ENCODE measurements around the gene SCCPDH. TPM values are rescaled to one million over a fixed set of nuclear protein-coding genes. Genes with fewer than 3 reads are reported as not detected.

SCCPDH gene
- total and polyA plus RNA-seq, 9 of the 15 experiments (the other 6 are each of a cell fraction or from before 2014, with no cell fraction given), result 7.0 to 61.9 (median 38.3) TPM

DNA sequence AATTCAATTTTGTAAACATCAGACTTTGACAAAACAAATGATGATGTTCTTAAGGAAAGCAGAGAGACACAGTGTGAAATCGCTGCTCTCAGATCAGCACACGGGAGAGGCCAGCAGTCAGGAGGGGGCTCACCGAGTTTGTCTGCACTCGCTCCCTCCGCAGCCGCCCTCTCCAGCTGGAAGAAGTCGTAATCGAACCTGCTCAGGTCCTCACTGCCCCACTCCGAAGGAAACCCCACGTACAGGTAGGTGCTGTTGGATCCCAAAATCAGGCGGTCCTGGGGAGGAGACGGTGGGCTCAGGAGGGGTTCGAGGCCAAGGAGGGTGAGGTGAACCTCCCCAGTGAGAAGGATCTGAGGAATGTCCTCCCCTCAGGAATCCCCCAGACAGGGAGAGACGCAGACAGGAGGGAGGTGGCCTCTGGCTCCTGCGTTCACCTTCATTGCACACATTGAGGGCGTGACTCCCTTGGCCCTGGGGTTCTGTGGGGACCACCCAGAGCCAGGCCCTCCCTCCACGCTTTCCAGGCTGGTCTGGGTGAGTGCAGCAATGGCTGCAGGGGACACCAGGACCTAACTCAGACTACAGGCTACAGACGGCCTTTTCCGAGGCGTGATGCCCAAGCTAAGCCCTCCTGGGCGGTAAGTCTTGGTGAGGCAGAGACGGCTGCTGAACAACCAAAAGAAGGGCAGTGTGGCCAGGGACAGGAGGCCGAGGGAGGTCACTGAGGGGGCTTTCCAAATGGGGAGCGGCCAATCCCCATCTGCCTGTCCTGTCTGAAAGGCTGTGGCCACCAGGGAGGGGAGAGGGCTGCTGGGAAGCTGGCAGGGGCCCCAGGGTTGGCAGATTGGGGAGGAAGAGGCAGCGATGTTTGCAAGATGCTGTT lies 65.5 kb downstream of the SCCPDH start:
- Histone ChIP-seq H3K36me3 (ENCODE audit: control insufficient read depth, insufficient read depth, low read length) (no peaks in the 10 kb centered on the region), H3K9ac (ENCODE audit: insufficient read depth in 1 of 2, low read depth in 2 of 2, low read length in 2 of 2) (no peak overlapping the region; a peak in 1 of 4 replicates), H3K9me3 (replicated peaks; ENCODE audit: control insufficient read depth, insufficient read depth, low read depth, low read length) (no peaks in the 10 kb centered on the region), H3K4me3 (no peak overlapping the region), H3K27ac (ENCODE audit: extremely low read depth, low read depth, low read length) (no peak overlapping the region), H3K79me2 (ENCODE audit: control insufficient read depth, insufficient read depth, low read length) (no peaks in the 10 kb centered on the region), H2AFZ (ENCODE audit: low read depth, low read length) (0 out of 2 replicates have a peak overlapping the region, but pooled peaks have one; percentile 29), H3K4me1 (replicated peaks in 1 of 2; ENCODE audit: control insufficient read depth in 2 of 2, insufficient read depth in 2 of 2, low read length in 2 of 2) (peaks cover 5 to 34% of the 10 kb centered on the region in 2 experiments; a peak in 3 of 5 replicates), H3K27me3 (ENCODE audit: control insufficient read depth in 2 of 2, insufficient read depth in 2 of 2, low read length in 2 of 2) (peaks cover 10 to 65% of the 10 kb centered on the region in 2 experiments), H3K9me1 (ENCODE audit: control insufficient read depth, insufficient read depth, low read length) (no peaks in the 10 kb centered on the region), H3K4me2 (ENCODE audit: insufficient read depth, low read length) (no peak overlapping the region), H4K20me1 (replicated peaks; ENCODE audit: control insufficient read depth, insufficient read depth, low read length) (no peaks in the 10 kb centered on the region)
- POLR2A ChIA-PET, result interaction anchor here (0.8 kb wide), 1 partner anchor 15 kb away, joined by 4 read pairs; no protein-coding TSS in a partner anchor
- ATAC-seq (no peak; the same call in 2 of the 3 replicates), DNase-seq (ENCODE audit: extremely low read depth in 1 of 4, low spot score in 3 of 4) (no peak), FAIRE-seq (no peak)
- TF ChIP-seq, protein P1, sequence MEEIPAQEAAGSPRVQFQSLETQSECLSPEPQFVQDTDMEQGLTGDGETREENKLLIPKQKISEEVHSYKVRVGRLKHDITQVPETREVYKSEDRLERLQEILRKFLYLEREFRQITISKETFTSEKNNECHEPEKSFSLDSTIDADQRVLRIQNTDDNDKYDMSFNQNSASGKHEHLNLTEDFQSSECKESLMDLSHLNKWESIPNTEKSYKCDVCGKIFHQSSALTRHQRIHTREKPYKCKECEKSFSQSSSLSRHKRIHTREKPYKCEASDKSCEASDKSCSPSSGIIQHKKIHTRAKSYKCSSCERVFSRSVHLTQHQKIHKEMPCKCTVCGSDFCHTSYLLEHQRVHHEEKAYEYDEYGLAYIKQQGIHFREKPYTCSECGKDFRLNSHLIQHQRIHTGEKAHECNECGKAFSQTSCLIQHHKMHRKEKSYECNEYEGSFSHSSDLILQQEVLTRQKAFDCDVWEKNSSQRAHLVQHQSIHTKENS (CRISPR knock-in tag; IDR thresholded peaks at IDR 0.05), result no peak
- no peak for TF ChIP-seq SMAD1 (IDR thresholded peaks at IDR 0.05; ENCODE audit: low read depth, low read length, partially characterized antibody)
- TF ChIP-seq HDGF (IDR thresholded peaks at IDR 0.05), result no peak
- TF ChIP-seq RHOXF2B (CRISPR knock-in tag; conservative IDR thresholded peaks at IDR 0.05), result no peak
- no peak for TF ChIP-seq HLTF (IDR thresholded peaks at IDR 0.05)
- TF ChIP-seq SRSF7 (optimal IDR thresholded peaks at IDR 0.05; ENCODE audit: low read depth, low read length), result no peak
- TF ChIP-seq ZNF253 (CRISPR knock-in tag; conservative IDR thresholded peaks at IDR 0.05), result no peak
- TF ChIP-seq, protein P2, sequence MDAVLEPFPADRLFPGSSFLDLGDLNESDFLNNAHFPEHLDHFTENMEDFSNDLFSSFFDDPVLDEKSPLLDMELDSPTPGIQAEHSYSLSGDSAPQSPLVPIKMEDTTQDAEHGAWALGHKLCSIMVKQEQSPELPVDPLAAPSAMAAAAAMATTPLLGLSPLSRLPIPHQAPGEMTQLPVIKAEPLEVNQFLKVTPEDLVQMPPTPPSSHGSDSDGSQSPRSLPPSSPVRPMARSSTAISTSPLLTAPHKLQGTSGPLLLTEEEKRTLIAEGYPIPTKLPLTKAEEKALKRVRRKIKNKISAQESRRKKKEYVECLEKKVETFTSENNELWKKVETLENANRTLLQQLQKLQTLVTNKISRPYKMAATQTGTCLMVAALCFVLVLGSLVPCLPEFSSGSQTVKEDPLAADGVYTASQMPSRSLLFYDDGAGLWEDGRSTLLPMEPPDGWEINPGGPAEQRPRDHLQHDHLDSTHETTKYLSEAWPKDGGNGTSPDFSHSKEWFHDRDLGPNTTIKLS (IDR thresholded peaks at IDR 0.05; ENCODE audit: borderline replicate concordance, low read depth), result no peak
- TF ChIP-seq MCM2 (IDR thresholded peaks at IDR 0.05; ENCODE audit: low read depth), result no peak
- no peak for TF ChIP-seq SIN3A (IDR thresholded peaks at IDR 0.05; ENCODE audit: borderline replicate concordance in 2 of 2, control insufficient read depth in 1 of 2, low read depth in 2 of 2, low read length in 2 of 2)
- TF ChIP-seq ZBTB1 (CRISPR knock-in tag; IDR thresholded peaks at IDR 0.05; ENCODE audit: borderline replicate concordance, low read depth), result no peak
- in situ Hi-C loops (cut with MboI), result no loop called here
- 35% methylated on average over 24 of the region's 25 CpGs for WGBS (ENCODE audit: insufficient coverage, low coverage, missing lambda C conversion rate)
- intact Hi-C loops (cut with micrococcal nuclease), result no loop called here
- CTCF ChIA-PET (ENCODE audit: low intra/inter-chr PET ratio), result no interaction called here
- no TSS peak for BruUV-seq (replicated peaks)
